ENCODE results near the gene MED25.
A peak's percentile ranks its signal among the peaks of the same experiment; 100 is the strongest.

The MED25 gene

GRCh38 chr19:49873834-49874233 lies 55.7 kb downstream of the MED25 start:
- DNase-seq (ENCODE audit: low read depth), result no peak

- DNase-seq (ENCODE audit: low read depth), result no peak
These were observed 56.5 kb downstream of the MED25 start for GRCh38 chr19:49874503-49875157.

GRCh38 chr19:49875177-49875576 lies 57.1 kb downstream of the MED25 start:
- DNase-seq (ENCODE audit: low read depth), result no peak

- no peak for DNase-seq (ENCODE audit: low read depth)
These were observed 57.9 kb downstream of the MED25 start for GRCh38 chr19:49875857-49876421.

- DNase-seq (ENCODE audit: low read depth), result peak; percentile 90
These were observed 58.4 kb downstream of the MED25 start for GRCh38 chr19:49876422-49877019.

- peak; percentile 94 for DNase-seq (ENCODE audit: low read depth)
These were observed 59.2 kb downstream of the MED25 start, which contains the start of the genes AKT1S1 and TBC1D17 for GRCh38 chr19:49877020-49877878. TSS of gene AKT1S1 (minus strand) at chr19:49877355. CDS start at chr19:49873295, 4,060 bp downstream. TSS of gene TBC1D17 (plus strand) at chr19:49877702. CDS start at chr19:49877724, 22 bp downstream.

GRCh38 chr19:49877879-49878743 lies 60.0 kb downstream of the MED25 start:
- peak; percentile 98 for DNase-seq (ENCODE audit: low read depth)

GRCh38 chr19:49878744-49879070 lies 60.6 kb downstream of the MED25 start:
- DNase-seq (ENCODE audit: low read depth), result no peak

- no peak for DNase-seq (ENCODE audit: low read depth)
These were observed 61.3 kb downstream of the MED25 start for GRCh38 chr19:49879243-49879963.

- no peak for DNase-seq (ENCODE audit: low read depth)
These were observed 62.2 kb downstream of the MED25 start for GRCh38 chr19:49880162-49880869.

GRCh38 chr19:49881186-49881585 lies 63.1 kb downstream of the MED25 start:
- no peak for DNase-seq (ENCODE audit: low read depth)

GRCh38 chr19:49881672-49882394 lies 63.7 kb downstream of the MED25 start:
- DNase-seq (ENCODE audit: low read depth), result no peak

GRCh38 chr19:49882643-49883042 lies 64.6 kb downstream of the MED25 start:
- no peak for DNase-seq (ENCODE audit: low read depth)

- no peak for DNase-seq (ENCODE audit: low read depth)
These were observed 65.0 kb downstream of the MED25 start for GRCh38 chr19:49883094-49883493.

GRCh38 chr19:49884109-49884508 lies 66.0 kb downstream of the MED25 start:
- DNase-seq (ENCODE audit: low read depth), result no peak

GRCh38 chr19:49884760-49885159 lies 66.7 kb downstream of the MED25 start:
- no peak for DNase-seq (ENCODE audit: low read depth)
